H1 (cell line): ENCODE data around the gene HOXC11.

Experiments
- CEBPB ChIP-seq: IDR thresholded peaks from 2 replicates; pipeline ENCODE4 v1.6.1; 2012; ENCODE audit warnings: low read depth, low read length
- CREB1 ChIP-seq: IDR thresholded peaks from 2 replicates; pipeline ENCODE4 v1.6.1; 2012; ENCODE audit warnings: inconsistent platforms
- EGR1 ChIP-seq: IDR thresholded peaks from 2 replicates; pipeline ENCODE4 v1.6.1; 2011; ENCODE audit warnings: low read depth, low read length, borderline replicate concordance
- EP300 ChIP-seq, 2 experiments: IDR thresholded peaks; 1 replicate in 1 of 2; 2 replicates in 1 of 2; pipeline ENCODE4 v1.6.1; 2011 to 2012; ENCODE audit warnings: low read depth in 2 of 2, low read length in 2 of 2, mild to moderate bottlenecking in 2 of 2, borderline replicate concordance in 1 of 2, inconsistent platforms in 1 of 2, moderate library complexity in 1 of 2
- EZH2 ChIP-seq: fragments of 200-600 bp; sonication (generic); IDR thresholded peaks from 2 replicates; pipeline ENCODE4 v1.7.1; 2012; ENCODE audit warnings: low read depth, mild to moderate bottlenecking, moderate library complexity, low read length, inconsistent platforms; ENCODE audit not compliant: severe bottlenecking
- JUND ChIP-seq: IDR thresholded peaks from 2 replicates; pipeline ENCODE4 v1.6.1; 2011; ENCODE audit warnings: mild to moderate bottlenecking, improper control_type of control experiment, low read length
- POLR2A ChIP-seq, 2 experiments: IDR thresholded peaks; 1 replicate in 1 of 2; 2 replicates in 1 of 2; pipeline ENCODE4 v1.6.1; 2011; ENCODE audit warnings: low read depth in 2 of 2, low read length in 2 of 2, mild to moderate bottlenecking in 2 of 2; ENCODE audit errors: control extremely low read depth in 1 of 2
- TAF1 ChIP-seq: IDR thresholded peaks from 2 replicates; pipeline ENCODE4 v1.6.1; 2011; ENCODE audit warnings: mild to moderate bottlenecking, low read depth, low read length
- TBP ChIP-seq: IDR thresholded peaks from 2 replicates; pipeline ENCODE4 v1.6.1; 2011; ENCODE audit warnings: low read depth, low read length, improper control_type of control experiment
- TCF12 ChIP-seq: IDR thresholded peaks from 2 replicates; pipeline ENCODE4 v1.6.1; 2011; ENCODE audit warnings: low read depth, mild to moderate bottlenecking, low read length
- YY1 ChIP-seq: IDR thresholded peaks from 2 replicates; pipeline ENCODE4 v1.6.1; 2011; ENCODE audit warnings: low read depth, mild to moderate bottlenecking, low read length
- TF ChIP-seq, protein P1 (sequence below), 3 experiments: IDR thresholded peaks; 1 replicate in 2 of 3; 2 replicates in 1 of 3; pipeline versions ENCODE4 v1.5.1 to v1.6.1; 2011; ENCODE audit warnings: low read length in 3 of 3, mild to moderate bottlenecking in 3 of 3, inconsistent platforms in 2 of 3, low read depth in 1 of 3, moderate library complexity in 1 of 3; ENCODE audit not compliant: insufficient read depth in 1 of 3; ENCODE audit errors: control extremely low read depth in 1 of 3

DNA sequence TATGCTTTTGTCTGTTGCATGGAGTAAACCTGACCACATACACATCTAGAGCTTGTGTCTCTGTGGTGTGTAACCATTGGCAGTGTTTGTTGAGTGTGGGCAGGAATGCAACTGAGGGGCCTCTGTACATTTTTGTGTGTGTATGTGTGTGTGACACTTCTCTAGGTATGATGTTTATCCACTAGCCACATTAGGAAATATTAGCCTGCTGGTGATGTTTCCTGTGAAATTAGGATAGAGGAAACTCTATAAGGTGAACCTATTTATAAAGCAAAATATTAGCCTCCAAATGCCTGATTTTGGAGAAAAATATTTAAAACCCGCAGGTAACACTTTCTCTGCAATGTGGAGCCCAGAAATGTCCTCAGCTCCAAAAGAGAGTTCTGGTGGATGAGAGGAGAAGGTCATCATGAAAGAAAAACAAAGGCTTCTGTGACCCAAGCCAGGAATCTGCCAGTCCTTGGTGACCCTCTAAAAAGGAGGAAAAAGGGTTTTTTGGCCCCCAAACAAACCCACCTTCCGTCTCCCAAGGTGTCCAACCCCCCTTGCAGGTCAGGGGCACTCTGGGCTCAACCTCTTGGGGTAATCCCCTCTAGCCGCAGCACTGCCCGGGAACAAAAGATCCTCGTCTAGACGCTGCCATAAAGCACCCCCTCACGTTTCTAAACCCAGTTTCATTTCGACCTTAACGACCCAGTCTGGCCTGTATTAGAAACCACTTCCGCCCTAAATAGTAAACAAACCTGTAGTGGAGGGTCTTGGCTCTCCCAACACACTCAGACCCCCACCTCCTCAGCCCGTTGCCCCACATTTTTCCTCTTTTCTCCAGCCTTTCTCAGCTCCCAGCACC lies 4.9 kb downstream of the HOXC11 start:
- TF ChIP-seq EP300 (IDR thresholded peaks at IDR 0.05; ENCODE audit: borderline replicate concordance in 1 of 2, low read depth in 2 of 2, low read length in 2 of 2) (no peak), POLR2A (IDR thresholded peaks at IDR 0.05; ENCODE audit: control extremely low read depth in 1 of 2, low read depth in 2 of 2, low read length in 2 of 2) (no peak), EZH2 (peak; percentile 25), TCF12 (no peak), CREB1 (no peak), TBP (no peak), EGR1 (no peak), JUND (no peak), YY1 (no peak), TAF1 (no peak), CEBPB (no peak)
- TF ChIP-seq, protein P1, sequence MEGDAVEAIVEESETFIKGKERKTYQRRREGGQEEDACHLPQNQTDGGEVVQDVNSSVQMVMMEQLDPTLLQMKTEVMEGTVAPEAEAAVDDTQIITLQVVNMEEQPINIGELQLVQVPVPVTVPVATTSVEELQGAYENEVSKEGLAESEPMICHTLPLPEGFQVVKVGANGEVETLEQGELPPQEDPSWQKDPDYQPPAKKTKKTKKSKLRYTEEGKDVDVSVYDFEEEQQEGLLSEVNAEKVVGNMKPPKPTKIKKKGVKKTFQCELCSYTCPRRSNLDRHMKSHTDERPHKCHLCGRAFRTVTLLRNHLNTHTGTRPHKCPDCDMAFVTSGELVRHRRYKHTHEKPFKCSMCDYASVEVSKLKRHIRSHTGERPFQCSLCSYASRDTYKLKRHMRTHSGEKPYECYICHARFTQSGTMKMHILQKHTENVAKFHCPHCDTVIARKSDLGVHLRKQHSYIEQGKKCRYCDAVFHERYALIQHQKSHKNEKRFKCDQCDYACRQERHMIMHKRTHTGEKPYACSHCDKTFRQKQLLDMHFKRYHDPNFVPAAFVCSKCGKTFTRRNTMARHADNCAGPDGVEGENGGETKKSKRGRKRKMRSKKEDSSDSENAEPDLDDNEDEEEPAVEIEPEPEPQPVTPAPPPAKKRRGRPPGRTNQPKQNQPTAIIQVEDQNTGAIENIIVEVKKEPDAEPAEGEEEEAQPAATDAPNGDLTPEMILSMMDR (IDR thresholded peaks at IDR 0.05; ENCODE audit: control extremely low read depth in 1 of 3, insufficient read depth in 1 of 3, low read depth in 1 of 3, low read length in 3 of 3) = no peak
